Stimulated activated CD8-positive, alpha-beta memory T cell treated with anti-CD3 and anti-CD28 coated beads, Interleukin-15, amount 100 ng/mL, for 48 hours (primary cell): Measurements from ENCODE around the gene LHX5.
"Not testable (repeated sequence)": the region's sequence is repeated elsewhere in the genome, so short reads cannot be mapped to it uniquely, and the experiment has no call there.

Experiments used
- DNase-seq, 2 donors: peaks; one replicate each; pipeline ENCODE4 v3.0.0-alpha.2; 2020; ENCODE audit warnings: low read depth in 2 of 2

The LHX5 gene

GRCh38 chr12:113471619-113472171 is at the start of gene LHX5:
Gene LHX5 (minus strand): TSS chr12:113471871. CDS start chr12:113471498, 373 bp downstream.
- DNase-seq = no peak

DNA sequence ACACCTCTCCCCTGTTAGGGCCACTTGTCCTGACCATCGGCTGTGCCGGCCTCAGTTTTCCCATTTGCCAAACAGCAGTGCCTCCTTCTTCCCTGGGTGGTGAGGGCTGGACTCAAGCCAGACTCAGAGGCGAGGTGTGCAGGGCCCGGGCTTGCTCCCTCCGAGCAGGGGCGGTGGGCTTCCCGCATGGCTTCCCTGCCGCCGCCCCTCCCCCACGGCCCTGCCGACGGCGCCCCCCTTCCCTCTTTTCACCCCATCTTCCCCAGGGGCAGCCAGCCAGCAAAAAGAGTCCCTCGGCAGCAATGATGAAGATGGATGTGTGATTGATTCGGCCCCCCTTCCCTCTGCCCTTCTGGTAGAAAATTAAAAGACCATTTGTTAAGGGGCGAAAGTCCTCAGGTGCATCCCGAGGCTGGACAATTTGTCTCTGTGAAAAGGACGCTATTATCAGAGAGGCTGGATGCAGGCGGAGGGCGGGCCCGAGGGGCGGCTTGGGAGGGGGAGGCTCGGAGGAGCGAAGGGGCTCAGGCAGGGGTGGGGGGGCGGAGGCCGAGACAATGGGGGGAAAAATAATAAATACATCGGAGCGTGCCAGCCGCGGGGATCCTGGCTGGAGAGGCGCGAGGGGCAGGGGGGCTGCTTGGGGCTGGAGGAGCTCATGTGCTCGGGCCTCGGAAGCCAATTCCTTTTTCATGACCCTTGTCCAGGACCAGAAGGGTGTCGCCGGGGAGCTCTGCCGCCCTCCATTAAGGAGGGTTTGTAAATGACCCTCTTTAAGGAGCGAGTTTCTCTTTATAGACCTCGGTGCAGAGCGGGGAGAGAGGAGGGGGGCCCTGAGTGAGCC is 48.0 kb upstream of the LHX5 start:
- DNase-seq = no peak

- DNase-seq = no peak
Observed at GRCh38 chr12:113515082-113515856, 43.6 kb upstream of the LHX5 start.

GRCh38 chr12:113514602-113515001 is 42.9 kb upstream of the LHX5 start:
- DNase-seq = no peak

DNA sequence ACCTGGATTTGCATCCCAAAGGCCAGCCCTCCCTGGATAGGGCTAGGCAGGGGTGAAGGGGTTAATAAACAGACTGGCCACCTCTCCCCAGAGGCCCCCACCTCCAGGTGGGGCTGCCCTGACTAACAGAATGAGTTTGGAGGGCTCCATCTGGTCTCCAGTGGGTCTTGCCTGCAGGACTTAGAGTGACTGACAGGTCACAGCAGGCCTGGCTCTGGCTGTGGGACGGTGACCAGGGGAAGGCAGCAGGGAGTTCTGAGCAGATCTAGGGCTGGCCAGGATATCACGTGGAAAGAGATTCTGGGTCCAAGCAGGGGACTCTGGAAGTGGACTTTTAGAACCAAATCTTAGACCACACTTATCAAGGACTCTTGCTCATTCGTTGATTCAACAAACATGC is 40.9 kb upstream of the LHX5 start:
- no peak for DNase-seq

DNA sequence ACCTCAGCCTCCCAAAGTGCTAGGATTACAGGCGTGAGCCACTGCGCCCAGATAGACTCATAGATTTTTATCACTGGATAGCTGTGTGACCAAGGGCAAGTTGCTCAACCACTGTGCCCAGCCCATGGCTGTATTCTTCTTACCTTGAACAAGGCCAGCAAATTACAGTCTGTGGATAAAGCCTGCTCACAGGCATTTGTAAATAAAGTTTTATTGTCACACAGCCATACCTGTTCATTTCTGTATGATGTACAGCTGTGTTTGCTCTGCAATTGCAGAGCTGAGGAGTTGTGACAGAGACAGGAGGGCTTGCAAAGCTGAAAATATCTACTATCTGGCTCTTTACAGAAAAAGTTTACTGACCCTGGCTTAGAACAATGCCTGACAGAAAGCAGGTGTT is 35.2 kb upstream of the LHX5 start:
- no peak for DNase-seq

GRCh38 chr12:113505941-113506340 is 34.3 kb upstream of the LHX5 start:
- DNase-seq = no peak

DNA sequence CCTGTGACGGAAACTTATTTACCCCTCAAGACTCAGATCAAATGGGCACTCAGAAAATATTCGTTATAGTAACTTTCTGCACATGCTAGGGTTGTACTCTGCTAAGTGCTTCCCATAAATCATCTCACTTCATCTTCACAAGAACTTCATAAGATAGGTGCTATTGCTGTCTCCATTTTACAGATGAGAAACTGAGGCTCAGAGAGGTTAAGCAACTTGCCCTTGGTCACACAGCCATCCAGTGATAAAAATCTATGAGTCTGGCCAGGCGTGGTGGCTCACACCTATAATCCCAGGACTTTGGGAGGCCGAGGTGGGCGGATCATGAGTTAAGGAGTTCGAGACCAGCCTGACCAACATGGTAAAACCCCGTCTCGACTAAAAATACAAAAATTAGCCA is 33.2 kb upstream of the LHX5 start:
- DNase-seq = no peak

- no peak for DNase-seq
Observed at GRCh38 chr12:113500782-113501311, 29.2 kb upstream of the LHX5 start.

- DNase-seq = no peak
Observed at GRCh38 chr12:113500306-113500675, 28.6 kb upstream of the LHX5 start.

DNA sequence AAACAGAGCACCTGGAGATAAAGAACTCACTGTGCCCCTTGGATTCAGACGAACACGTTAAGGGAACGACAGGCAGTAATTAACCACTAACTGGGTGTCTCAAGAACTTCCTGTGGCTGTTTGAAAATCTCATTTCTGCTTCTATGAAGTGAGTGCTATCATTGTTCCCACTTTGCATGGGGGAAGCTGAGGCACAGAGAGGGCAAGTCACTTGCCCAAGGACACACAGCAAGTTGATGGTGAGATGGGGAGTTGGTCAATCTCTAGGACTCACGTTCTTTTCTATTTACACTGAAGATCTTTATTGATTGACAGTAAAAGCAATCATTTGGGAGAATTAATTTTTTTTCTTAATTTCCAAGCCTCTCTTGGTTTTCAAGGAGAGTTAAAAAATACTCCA is 26.8 kb upstream of the LHX5 start:
- no peak for DNase-seq

GRCh38 chr12:113497693-113498092 is 26.0 kb upstream of the LHX5 start:
- no peak for DNase-seq

GRCh38 chr12:113495941-113496340 is 24.3 kb upstream of the LHX5 start:
- not testable (repeated sequence) for DNase-seq

- DNase-seq = no peak
Observed at GRCh38 chr12:113488322-113488721, 16.7 kb upstream of the LHX5 start.

- no peak for DNase-seq
Observed at GRCh38 chr12:113486722-113487121, 15.1 kb upstream of the LHX5 start.

GRCh38 chr12:113485330-113485729 is 13.7 kb upstream of the LHX5 start:
- no peak for DNase-seq

DNA sequence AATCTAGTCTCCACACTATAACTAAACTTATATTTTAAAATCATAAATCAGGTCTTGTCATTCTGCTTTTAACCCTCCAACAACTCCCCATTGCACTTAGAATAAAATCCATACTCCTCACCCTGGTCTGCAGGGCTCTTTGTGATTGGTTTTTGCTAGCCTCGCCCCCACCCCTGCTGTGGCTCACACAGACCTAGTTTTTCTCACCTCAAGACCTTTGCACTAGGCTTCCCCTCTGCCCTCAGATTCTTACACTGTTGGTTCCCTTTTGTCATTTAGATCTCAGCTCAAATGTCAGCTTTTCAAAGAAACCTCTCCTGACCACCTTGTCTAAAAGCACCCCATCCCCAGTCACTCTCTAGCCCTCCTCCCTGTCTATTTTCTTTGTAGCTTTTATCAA is 10.7 kb upstream of the LHX5 start:
- no peak for DNase-seq

DNA sequence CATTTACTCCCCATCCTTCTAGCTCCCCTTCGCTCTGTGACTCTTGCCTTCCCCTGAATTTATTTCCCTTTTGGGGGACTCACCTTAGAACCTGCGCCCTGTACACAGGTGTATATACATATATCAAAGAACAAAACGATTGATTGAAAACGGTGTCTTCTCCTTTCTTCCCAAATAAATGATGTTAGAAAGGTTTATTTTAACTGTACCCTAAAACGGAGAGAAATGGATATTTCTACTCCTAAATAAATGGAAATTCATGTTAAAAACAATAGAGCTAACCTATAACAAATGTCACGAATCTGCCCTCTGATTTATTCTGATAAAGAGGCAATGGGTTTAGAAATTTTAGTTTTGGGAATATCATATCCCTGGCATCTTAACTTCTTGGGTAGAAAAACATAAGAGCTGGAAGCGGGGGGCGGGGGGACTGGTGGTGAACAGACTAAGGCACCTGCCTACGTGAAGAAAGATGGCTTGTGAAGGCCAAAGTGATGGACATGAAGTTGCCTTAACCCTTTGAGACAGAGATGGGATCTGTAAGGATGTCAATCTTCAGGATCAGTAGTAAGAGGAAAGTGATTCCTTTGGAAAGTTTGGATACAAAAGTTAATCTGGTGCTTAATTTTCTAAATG is 8.8 kb upstream of the LHX5 start:
- no peak for DNase-seq

DNA sequence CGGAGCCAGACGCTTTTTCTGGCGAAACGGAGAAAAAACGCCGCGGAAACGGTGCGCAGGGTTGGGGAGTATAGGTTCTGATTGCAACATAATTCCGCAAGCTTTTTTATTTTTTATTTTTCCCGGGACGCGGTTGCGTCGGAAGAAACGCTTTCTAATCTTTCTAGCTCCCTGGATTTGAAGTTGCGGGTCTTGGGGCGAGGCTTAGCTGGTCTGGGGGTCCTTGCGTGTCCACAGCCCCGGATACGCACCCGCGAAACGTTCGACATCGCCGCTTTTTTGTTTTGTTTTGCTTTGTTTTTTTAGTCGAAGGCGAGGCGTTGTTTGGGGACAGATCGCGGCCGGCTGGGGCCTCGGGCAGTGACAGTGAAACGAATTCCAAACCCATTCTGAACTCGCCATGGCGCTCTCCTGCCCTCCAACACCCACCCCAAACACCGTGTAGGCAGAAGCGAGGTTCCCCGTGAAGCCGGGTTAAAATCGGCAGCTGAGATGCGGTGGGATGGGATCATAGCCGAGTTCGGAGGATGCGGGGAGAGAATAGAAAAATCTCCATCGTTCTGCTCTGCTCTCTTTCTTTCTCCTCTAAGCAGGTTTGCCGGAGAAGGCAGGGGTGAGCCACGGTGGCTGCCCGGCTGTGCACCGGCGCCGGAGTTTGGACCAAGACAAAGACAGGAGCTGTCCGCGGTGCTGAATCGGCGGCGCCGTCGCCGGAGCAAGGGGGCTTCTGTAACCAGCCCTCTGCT is 8.1 kb upstream of the LHX5 start:
- DNase-seq = no peak

DNA sequence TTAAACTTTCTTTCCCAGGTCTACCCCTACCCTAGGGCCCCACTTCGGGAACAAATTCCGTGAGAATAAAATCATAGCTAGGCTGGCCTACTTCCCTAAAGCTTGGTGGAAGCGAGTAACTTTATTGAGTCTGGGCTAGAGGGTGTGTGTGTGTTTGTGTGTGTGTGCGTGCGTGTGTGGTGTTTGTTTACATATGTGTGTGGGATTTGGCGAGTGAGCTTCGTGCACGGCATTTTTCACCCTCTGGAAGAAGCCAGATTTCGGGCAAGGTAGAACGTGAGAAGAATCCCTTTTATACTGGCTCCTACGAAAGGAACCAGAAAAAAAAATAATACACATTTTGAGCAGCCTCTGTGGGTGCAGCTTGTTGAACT is 7.5 kb upstream of the LHX5 start:
- DNase-seq = no peak

GRCh38 chr12:113478351-113479011 is 6.8 kb upstream of the LHX5 start:
- no peak for DNase-seq
